K562 (cell line): ENCODE data around the gene MXI1. TPM values are rescaled to one million over a fixed set of nuclear protein-coding genes. Genes with fewer than 3 reads are reported as not detected.

Experiments
- BHLHE40 ChIP-seq: IDR thresholded peaks from 2 replicates; pipeline ENCODE4 v1.6.1; 2011; ENCODE audit warnings: low read length, improper control_type of control experiment
- CBFA2T3 ChIP-seq: fragments of 450-650 bp; IDR thresholded peaks from 2 replicates; pipeline ENCODE4 v1.6.1; 2017
- FOXK2 ChIP-seq, 2 experiments: fragments of 450-650 bp; IDR thresholded peaks in 1 of 2; conservative IDR thresholded peaks in 1 of 2; 2 replicates each; pipeline ENCODE4 v1.6.1; 2016; ENCODE audit warnings: low read depth in 2 of 2, mild to moderate bottlenecking in 1 of 2
- HMGN3 ChIP-seq: IDR thresholded peaks from 2 replicates; pipeline ENCODE4 v1.6.1; 2011; ENCODE audit warnings: borderline replicate concordance, low read depth, mild to moderate bottlenecking, mixed read lengths, low read length; ENCODE audit not compliant: insufficient read length; ENCODE audit errors: extremely low read depth
- JUNB ChIP-seq: fragments of 450-650 bp; formaldehyde crosslinking; conservative IDR thresholded peaks from 2 replicates; pipeline ENCODE4 v1.4.0; 2020; ENCODE audit warnings: mild to moderate bottlenecking
- KLF16 ChIP-seq: IDR thresholded peaks from 2 replicates; pipeline ENCODE4 v1.6.1; 2016; ENCODE audit warnings: antibody characterized with exemption
- PCBP1 ChIP-seq: fragments of 200-400 bp; formaldehyde crosslinking; IDR thresholded peaks from 2 replicates; pipeline ENCODE4 v1.6.1; 2018; ENCODE audit warnings: mild to moderate bottlenecking, low read depth, low read length; ENCODE audit not compliant: poor library complexity, severe bottlenecking
- PTTG1 ChIP-seq: fragments of 450-650 bp; IDR thresholded peaks from 2 replicates; pipeline ENCODE4 v1.6.1; 2016; ENCODE audit warnings: low read depth, mild to moderate bottlenecking, missing genetic modification characterization, missing compliant biosample characterization
- ZNF3 ChIP-seq: fragments of 250-450 bp; sonication (Bioruptor Pico); IDR thresholded peaks from 2 replicates; pipeline ENCODE4 v1.5.0; 2021; ENCODE audit warnings: mild to moderate bottlenecking, moderate library complexity
- polyA plus RNA-seq, 8 experiments: library from polyadenylated mRNA; depleted of rRNA in 4 of 8; stranded (reverse) in 5 of 8; unstranded in 3 of 8; fragments of >200 nt; fragmentation: Nextera tagmentation in 2 of 8; fragmentation: Illumina TruSeq in 1 of 8; extraction: Ambion mirVana in 2 of 8; extraction: Trizol in 1 of 8; gene quantifications; 2 replicates each; pipeline versions ENCODE4 v1.2.1 to v1.2.3, GENCODE V29; 2011 to 2014; ENCODE audit warnings: inconsistent platforms in 1 of 8, missing spikeins in 1 of 8
- total RNA-seq, 7 experiments: library from RNA; depleted of rRNA in 6 of 7; stranded (reverse); fragments of >200 nt in 6 of 7; fragmentation: Illumina TruSeq in 2 of 7; extraction: Trizol in 2 of 7; gene quantifications; 2 replicates each; pipeline versions ENCODE4 v1.2.1 to v1.2.3, GENCODE V29; 2011 to 2021; ENCODE audit warnings: low replicate concordance in 1 of 7
- TF ChIP-seq, protein P1 (sequence below): sonication (generic); formaldehyde crosslinking; IDR thresholded peaks from 2 replicates; pipeline ENCODE4 v1.8.0; 2022; ENCODE audit warnings: mild to moderate bottlenecking, low read depth, missing genetic modification reagents
- TF ChIP-seq, protein P2 (sequence below): fragments of 450-650 bp; IDR thresholded peaks from 2 replicates; pipeline ENCODE4 v1.6.1; 2016; ENCODE audit warnings: mild to moderate bottlenecking, moderate library complexity
- TF ChIP-seq, protein P3 (sequence below): IDR thresholded peaks from 2 replicates; pipeline ENCODE4 v1.6.1; 2011; ENCODE audit not compliant: insufficient read length; ENCODE audit errors: extremely low read depth

MXI1 gene
- total and polyA plus RNA-seq, 9 of the 15 experiments (the other 6 are each of a cell fraction or from before 2014, with no cell fraction given): 9.1 to 23.7 (median 14.8) TPM

DNA sequence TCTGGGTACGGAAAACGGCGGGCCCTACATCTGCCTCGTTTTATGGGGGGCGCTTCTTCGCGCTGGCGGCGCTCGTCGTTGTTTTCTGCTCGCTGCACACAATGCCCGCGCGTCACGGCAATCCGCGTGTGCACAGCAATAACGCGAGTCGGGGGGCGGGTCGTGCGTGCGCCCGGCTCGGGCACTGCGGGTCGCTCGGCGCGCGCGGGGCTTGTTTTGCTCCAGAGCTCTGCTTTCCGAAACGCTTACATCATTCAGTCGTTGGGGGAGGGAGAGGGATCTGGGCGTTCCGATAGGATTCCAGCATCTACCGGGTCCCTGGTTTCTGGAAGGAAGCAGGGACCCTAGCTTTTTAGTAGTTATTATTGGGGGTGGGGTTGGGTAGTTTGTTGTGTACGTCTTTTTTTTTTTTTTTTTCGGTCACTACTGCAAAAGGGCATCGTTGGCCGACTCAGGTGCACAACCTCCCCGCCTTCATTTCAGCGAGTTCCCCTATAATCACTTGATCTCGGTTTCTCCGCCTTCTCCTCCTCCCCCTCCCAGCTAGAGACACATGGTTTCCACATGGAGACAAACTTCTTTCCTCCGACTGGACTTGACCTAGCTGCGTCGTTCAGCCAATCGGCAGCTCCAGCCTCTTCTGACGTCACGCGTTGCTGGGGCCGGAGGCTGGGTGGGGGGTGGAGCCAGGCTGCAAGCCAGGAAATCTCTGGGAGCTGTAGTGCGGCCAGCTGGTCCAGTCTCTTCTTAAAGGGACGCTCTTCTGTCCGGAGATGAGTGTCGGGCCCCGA is 3.5 kb downstream of the MXI1 start (continued):
- TF ChIP-seq BHLHE40 (peak; percentile 58; the same call in 1 of the 2 replicates), FOXK2 (conservative IDR thresholded peaks at IDR 0.05 in 1 of 2, IDR thresholded peaks at IDR 0.05 in 1 of 2; ENCODE audit: low read depth in 2 of 2) (peak; percentile 65 to 89; a peak in 3 of 4 replicates), CBFA2T3 (peak; percentile 24; the same call in 1 of the 2 replicates), ZNF3 (no peak), KLF16 (no peak), PCBP1 (peak; percentile 78), PTTG1 (tag) (no peak), HMGN3 (peak; percentile 34), JUNB (no peak)
- TF ChIP-seq, protein P1, sequence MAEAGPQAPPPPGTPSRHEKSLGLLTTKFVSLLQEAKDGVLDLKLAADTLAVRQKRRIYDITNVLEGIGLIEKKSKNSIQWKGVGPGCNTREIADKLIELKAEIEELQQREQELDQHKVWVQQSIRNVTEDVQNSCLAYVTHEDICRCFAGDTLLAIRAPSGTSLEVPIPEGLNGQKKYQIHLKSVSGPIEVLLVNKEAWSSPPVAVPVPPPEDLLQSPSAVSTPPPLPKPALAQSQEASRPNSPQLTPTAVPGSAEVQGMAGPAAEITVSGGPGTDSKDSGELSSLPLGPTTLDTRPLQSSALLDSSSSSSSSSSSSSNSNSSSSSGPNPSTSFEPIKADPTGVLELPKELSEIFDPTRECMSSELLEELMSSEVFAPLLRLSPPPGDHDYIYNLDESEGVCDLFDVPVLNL (CRISPR knock-in tag): no peak
- TF ChIP-seq, protein P2, sequence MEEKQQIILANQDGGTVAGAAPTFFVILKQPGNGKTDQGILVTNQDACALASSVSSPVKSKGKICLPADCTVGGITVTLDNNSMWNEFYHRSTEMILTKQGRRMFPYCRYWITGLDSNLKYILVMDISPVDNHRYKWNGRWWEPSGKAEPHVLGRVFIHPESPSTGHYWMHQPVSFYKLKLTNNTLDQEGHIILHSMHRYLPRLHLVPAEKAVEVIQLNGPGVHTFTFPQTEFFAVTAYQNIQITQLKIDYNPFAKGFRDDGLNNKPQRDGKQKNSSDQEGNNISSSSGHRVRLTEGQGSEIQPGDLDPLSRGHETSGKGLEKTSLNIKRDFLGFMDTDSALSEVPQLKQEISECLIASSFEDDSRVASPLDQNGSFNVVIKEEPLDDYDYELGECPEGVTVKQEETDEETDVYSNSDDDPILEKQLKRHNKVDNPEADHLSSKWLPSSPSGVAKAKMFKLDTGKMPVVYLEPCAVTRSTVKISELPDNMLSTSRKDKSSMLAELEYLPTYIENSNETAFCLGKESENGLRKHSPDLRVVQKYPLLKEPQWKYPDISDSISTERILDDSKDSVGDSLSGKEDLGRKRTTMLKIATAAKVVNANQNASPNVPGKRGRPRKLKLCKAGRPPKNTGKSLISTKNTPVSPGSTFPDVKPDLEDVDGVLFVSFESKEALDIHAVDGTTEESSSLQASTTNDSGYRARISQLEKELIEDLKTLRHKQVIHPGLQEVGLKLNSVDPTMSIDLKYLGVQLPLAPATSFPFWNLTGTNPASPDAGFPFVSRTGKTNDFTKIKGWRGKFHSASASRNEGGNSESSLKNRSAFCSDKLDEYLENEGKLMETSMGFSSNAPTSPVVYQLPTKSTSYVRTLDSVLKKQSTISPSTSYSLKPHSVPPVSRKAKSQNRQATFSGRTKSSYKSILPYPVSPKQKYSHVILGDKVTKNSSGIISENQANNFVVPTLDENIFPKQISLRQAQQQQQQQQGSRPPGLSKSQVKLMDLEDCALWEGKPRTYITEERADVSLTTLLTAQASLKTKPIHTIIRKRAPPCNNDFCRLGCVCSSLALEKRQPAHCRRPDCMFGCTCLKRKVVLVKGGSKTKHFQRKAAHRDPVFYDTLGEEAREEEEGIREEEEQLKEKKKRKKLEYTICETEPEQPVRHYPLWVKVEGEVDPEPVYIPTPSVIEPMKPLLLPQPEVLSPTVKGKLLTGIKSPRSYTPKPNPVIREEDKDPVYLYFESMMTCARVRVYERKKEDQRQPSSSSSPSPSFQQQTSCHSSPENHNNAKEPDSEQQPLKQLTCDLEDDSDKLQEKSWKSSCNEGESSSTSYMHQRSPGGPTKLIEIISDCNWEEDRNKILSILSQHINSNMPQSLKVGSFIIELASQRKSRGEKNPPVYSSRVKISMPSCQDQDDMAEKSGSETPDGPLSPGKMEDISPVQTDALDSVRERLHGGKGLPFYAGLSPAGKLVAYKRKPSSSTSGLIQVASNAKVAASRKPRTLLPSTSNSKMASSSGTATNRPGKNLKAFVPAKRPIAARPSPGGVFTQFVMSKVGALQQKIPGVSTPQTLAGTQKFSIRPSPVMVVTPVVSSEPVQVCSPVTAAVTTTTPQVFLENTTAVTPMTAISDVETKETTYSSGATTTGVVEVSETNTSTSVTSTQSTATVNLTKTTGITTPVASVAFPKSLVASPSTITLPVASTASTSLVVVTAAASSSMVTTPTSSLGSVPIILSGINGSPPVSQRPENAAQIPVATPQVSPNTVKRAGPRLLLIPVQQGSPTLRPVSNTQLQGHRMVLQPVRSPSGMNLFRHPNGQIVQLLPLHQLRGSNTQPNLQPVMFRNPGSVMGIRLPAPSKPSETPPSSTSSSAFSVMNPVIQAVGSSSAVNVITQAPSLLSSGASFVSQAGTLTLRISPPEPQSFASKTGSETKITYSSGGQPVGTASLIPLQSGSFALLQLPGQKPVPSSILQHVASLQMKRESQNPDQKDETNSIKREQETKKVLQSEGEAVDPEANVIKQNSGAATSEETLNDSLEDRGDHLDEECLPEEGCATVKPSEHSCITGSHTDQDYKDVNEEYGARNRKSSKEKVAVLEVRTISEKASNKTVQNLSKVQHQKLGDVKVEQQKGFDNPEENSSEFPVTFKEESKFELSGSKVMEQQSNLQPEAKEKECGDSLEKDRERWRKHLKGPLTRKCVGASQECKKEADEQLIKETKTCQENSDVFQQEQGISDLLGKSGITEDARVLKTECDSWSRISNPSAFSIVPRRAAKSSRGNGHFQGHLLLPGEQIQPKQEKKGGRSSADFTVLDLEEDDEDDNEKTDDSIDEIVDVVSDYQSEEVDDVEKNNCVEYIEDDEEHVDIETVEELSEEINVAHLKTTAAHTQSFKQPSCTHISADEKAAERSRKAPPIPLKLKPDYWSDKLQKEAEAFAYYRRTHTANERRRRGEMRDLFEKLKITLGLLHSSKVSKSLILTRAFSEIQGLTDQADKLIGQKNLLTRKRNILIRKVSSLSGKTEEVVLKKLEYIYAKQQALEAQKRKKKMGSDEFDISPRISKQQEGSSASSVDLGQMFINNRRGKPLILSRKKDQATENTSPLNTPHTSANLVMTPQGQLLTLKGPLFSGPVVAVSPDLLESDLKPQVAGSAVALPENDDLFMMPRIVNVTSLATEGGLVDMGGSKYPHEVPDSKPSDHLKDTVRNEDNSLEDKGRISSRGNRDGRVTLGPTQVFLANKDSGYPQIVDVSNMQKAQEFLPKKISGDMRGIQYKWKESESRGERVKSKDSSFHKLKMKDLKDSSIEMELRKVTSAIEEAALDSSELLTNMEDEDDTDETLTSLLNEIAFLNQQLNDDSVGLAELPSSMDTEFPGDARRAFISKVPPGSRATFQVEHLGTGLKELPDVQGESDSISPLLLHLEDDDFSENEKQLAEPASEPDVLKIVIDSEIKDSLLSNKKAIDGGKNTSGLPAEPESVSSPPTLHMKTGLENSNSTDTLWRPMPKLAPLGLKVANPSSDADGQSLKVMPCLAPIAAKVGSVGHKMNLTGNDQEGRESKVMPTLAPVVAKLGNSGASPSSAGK: peak; percentile 77
- TF ChIP-seq, protein P3, sequence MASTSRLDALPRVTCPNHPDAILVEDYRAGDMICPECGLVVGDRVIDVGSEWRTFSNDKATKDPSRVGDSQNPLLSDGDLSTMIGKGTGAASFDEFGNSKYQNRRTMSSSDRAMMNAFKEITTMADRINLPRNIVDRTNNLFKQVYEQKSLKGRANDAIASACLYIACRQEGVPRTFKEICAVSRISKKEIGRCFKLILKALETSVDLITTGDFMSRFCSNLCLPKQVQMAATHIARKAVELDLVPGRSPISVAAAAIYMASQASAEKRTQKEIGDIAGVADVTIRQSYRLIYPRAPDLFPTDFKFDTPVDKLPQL: no peak
